Gastroesophageal sphincter (tissue), 3 donors: ENCODE results near the gene RNF213.

Source experiments
- EP300 ChIP-seq: sonication (generic); formaldehyde crosslinking; IDR thresholded peaks from one replicate; pipeline ENCODE4 v1.6.1; 2017; ENCODE audit warnings: antibody characterized with exemption, mild to moderate bottlenecking
- POLR2A ChIP-seq, 2 donors: fragments of 450-650 bp; IDR thresholded peaks; one replicate each; pipeline ENCODE4 v1.6.1; 2017; ENCODE audit warnings: antibody characterized with exemption in 2 of 2, mild to moderate bottlenecking in 2 of 2, moderate library complexity in 1 of 2
- TF ChIP-seq, protein P1 (sequence below), 4 experiments: fragments of 200-600 bp in 2 of 4; fragments of 450-650 bp in 2 of 4; sonication (generic) in 1 of 4; IDR thresholded peaks; one replicate each; pipeline ENCODE4 v1.5.1; 2017 to 2019; ENCODE audit warnings: antibody characterized with exemption in 4 of 4, mild to moderate bottlenecking in 2 of 4, moderate library complexity in 2 of 4

GRCh38 chr17:80339118-80339517 lies 78.5 kb downstream of the RNF213 start:
- TF ChIP-seq EP300: no peak
- TF ChIP-seq, protein P1, sequence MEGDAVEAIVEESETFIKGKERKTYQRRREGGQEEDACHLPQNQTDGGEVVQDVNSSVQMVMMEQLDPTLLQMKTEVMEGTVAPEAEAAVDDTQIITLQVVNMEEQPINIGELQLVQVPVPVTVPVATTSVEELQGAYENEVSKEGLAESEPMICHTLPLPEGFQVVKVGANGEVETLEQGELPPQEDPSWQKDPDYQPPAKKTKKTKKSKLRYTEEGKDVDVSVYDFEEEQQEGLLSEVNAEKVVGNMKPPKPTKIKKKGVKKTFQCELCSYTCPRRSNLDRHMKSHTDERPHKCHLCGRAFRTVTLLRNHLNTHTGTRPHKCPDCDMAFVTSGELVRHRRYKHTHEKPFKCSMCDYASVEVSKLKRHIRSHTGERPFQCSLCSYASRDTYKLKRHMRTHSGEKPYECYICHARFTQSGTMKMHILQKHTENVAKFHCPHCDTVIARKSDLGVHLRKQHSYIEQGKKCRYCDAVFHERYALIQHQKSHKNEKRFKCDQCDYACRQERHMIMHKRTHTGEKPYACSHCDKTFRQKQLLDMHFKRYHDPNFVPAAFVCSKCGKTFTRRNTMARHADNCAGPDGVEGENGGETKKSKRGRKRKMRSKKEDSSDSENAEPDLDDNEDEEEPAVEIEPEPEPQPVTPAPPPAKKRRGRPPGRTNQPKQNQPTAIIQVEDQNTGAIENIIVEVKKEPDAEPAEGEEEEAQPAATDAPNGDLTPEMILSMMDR (IDR thresholded peaks at IDR 0.05): no peak
- TF ChIP-seq POLR2A (IDR thresholded peaks at IDR 0.05): no peak
